OCI-LY1 (cell line): ENCODE results near the gene GPR17.

Source experiments
- EZH2 ChIP-seq: fragments of 200-600 bp; sonication (generic), shearing (Covaris generic); IDR thresholded peaks from 2 replicates; pipeline ENCODE4 v1.8.0; 2017; ENCODE audit warnings: borderline replicate concordance, mixed run types, mild to moderate bottlenecking, antibody characterized with exemption, low read length, moderate library complexity, mixed read lengths
- TF ChIP-seq, protein P1 (sequence below): fragments of 200-600 bp; sonication (generic), shearing (Covaris generic); IDR thresholded peaks from 2 replicates; pipeline ENCODE4 v1.5.1; 2017; ENCODE audit warnings: mild to moderate bottlenecking, antibody characterized with exemption, low read length, moderate library complexity, mixed read lengths

DNA sequence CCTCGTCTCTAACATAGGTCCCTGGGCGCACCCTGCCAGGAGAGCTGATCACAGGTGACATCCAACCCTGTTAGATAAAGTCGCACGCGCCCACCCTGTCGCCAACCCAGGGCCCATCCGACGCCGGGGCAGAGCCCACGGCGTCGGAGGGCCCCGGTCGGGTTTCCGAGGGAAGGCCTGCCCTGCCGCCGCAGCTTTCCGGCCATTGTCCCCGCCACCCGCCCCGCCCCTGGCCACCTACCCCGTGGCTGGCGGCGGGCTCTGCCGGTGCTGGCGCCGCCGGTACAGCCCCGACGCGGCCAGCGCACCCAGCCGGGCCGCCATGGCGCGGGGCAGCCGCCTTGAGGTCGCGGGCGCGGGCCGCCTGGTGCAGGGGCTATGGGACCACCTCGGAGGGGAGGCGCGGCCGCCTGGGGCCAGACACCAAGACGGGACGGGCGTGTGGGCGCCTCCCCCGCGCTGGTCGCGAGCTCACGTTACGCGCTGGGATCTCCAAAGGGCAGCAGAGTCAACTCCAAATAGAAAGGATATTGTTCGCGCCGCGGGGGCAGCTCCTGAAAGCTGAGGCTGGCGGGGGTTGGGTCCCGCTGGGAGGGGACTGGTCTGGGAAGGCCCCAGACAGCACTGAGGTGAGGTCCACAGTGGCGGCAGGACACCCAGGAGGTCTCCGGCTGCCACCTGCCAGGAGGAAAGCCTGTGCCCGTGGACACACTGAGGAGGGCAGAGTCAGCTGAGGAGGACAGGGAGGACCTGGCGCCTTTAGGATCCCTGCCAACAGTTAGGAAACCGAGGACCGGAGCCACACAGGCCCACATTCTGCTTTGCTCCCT is 18.3 kb downstream of the GPR17 start:
- TF ChIP-seq, protein P1, sequence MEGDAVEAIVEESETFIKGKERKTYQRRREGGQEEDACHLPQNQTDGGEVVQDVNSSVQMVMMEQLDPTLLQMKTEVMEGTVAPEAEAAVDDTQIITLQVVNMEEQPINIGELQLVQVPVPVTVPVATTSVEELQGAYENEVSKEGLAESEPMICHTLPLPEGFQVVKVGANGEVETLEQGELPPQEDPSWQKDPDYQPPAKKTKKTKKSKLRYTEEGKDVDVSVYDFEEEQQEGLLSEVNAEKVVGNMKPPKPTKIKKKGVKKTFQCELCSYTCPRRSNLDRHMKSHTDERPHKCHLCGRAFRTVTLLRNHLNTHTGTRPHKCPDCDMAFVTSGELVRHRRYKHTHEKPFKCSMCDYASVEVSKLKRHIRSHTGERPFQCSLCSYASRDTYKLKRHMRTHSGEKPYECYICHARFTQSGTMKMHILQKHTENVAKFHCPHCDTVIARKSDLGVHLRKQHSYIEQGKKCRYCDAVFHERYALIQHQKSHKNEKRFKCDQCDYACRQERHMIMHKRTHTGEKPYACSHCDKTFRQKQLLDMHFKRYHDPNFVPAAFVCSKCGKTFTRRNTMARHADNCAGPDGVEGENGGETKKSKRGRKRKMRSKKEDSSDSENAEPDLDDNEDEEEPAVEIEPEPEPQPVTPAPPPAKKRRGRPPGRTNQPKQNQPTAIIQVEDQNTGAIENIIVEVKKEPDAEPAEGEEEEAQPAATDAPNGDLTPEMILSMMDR = no peak
- TF ChIP-seq EZH2 = no peak
